NCI-H2107 (cell line): ENCODE measurements around the gene FXYD6.
A peak's percentile ranks its signal among the peaks of the same experiment; 100 is the strongest.

ENCODE experiments used
- DNase-seq: peaks from one replicate; lab custom pipeline; 2025; lab: John Stamatoyannopoulos, UW

The FXYD6 gene

DNA sequence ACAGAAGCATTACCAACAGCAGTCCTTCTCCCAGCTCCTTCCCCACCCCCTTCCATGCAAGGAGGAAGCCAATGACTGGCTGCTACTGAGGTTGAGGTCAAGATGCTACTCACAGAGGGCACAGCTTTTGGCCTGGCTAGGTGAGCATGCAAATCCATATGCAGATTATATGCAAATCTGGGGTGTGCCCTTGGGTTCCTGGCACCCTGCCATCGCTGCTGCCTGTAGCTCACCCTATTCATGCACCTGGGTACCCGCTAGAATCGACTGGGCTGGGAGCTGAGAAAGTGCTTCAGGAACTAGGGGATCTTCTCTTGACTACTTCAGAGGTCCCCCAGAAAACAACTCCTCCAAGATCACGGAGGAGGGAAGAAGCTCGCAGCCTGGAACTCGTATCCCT is 83.5 kb downstream of the FXYD6 start:
- DNase-seq, result no peak

DNA sequence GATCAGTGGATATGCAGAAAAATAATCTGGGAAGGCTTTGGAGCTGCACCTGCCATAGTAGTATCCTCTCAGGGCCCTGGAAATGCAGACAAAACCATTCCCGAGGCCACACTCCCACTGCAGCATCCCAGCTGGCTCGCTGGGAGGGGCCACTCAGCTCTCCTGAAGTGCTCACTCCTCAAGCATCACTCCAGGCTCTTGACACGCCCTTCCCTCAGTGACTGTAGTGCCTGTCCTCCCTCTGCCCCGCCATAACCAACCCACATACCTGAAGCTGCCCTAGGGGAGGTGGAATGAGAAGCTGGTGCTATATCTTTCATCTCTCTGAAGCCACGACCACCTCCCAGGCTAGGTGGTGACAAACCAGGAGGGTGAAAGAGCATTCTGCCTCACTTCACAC is 84.2 kb downstream of the FXYD6 start:
- peak; percentile 58 for DNase-seq

DNA sequence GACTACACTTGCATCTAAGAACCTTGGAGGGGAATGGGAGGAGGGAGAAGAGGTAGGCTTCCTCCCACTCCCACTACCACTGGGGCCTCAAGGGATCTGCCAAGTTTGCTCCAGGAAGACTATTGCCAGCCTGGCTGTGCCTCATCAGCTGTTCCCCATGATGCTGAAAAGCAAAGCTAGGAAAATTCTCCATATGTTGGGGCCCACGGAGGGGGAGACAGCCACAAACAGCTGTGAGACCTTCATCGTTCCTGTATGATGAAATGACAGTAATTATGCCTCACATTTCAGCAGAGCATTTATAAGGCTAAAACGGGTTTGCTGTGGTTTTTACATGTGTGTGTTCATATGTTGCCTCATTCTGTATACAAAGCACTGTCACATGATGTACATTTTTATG is 86.2 kb downstream of the FXYD6 start:
- no peak for DNase-seq

DNA sequence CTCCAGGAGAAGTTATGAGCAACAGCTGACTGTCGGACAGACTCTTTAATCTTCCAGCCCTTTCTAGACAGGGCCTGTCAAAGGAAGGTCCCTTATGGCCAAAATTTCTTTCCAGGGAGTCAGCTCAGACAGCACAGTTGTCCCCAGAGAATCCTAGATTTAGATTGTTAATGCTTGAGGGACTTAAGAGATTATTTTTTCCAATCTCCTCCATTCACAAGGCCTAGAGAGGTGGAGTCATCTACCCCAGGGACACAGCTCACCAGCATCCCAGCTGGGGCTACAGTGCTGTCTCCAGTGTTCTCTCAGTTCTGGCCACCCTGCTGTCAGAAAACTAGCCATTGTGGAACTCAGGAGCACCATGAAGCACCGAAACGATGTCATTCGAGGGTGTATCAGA is 87.2 kb downstream of the FXYD6 start:
- no peak for DNase-seq
